Glomerular visceral epithelial cell (primary cell): Measurements from ENCODE around the gene BMI1.

Experiments used
- DNase-seq: peaks from one replicate; pipeline ENCODE4 v3.0.0-alpha.2; 2016; ENCODE audit errors: extremely low spot score

Gene BMI1

GRCh38 chr10:22367471-22367870 lies 46.6 kb downstream of the BMI1 start:
- DNase-seq, result no peak

- DNase-seq, result no peak
These were observed 47.5 kb downstream of the BMI1 start for GRCh38 chr10:22368402-22368801.

- DNase-seq, result no peak
These were observed 48.1 kb downstream of the BMI1 start for GRCh38 chr10:22368981-22369380.

GRCh38 chr10:22369434-22370072 lies 48.7 kb downstream of the BMI1 start:
- no peak for DNase-seq

- DNase-seq, result no peak
These were observed 49.4 kb downstream of the BMI1 start for GRCh38 chr10:22370320-22370719.

GRCh38 chr10:22372298-22372697 lies 51.4 kb downstream of the BMI1 start:
- no peak for DNase-seq

- no peak for DNase-seq
These were observed 52.0 kb downstream of the BMI1 start for GRCh38 chr10:22372917-22373316.

GRCh38 chr10:22374489-22375126 lies 53.7 kb downstream of the BMI1 start:
- no peak for DNase-seq

- no peak for DNase-seq
These were observed 58.2 kb downstream of the BMI1 start for GRCh38 chr10:22379059-22379458.
